Endothelial cell of umbilical vein (primary cell): ENCODE measurements around the gene SDR9C7. TPM values are rescaled to one million over a fixed set of nuclear protein-coding genes. Genes with fewer than 3 reads are reported as not detected.

Experiments
- BruUV-seq: library from RNA; stranded (reverse); fragments of 400-500 nt; replicated peaks from 2 replicates; lab custom pipeline; 2021; lab: Mats Ljungman, UMichigan
- CTCF ChIA-PET: fragments of 300-600, 350-600 bp; sonication (Branson Sonifier 250); formaldehyde crosslinking; loops from one replicate; lab custom pipeline; 2021; ENCODE audit warnings: antibody characterized with exemption, inconsistent platforms; lab: Charles Lee
- POLR2A ChIA-PET: fragments of 300-600, 350-600 bp; sonication (Branson Sonifier 250); formaldehyde crosslinking; loops from one replicate; lab custom pipeline; 2021; ENCODE audit warnings: antibody characterized with exemption, inconsistent platforms; lab: Charles Lee
- DNase-seq: peaks from one replicate; pipeline ENCODE4 v3.0.0-alpha.2; 2011; ENCODE audit warnings: low read depth, low spot score
- FAIRE-seq: peaks from 2 replicates; lab custom pipeline; 2011; peaks lifted over from hg19 to GRCh38; lab: Jason Lieb, UNC
- H2AFZ ChIP-seq: 2 replicates; pipeline ENCODE4 v1.6.0; 2012; ENCODE audit warnings: low read depth, low read length, control low read depth, inconsistent platforms
- H3K27ac ChIP-seq: 2 replicates; pipeline ENCODE4 v1.5.1; 2011; ENCODE audit warnings: low read depth, mild to moderate bottlenecking, control low read depth, low read length, moderate library complexity; ENCODE audit not compliant: insufficient read depth
- H3K27me3 ChIP-seq, 2 experiments: 2 replicates each; pipeline versions ENCODE4 v1.6.0 to v1.6.1; 2011; ENCODE audit warnings: low read length in 2 of 2, mixed read lengths in 1 of 2; ENCODE audit not compliant: control insufficient read depth in 2 of 2, insufficient read depth in 2 of 2
- H3K36me3 ChIP-seq, 2 experiments: 2 replicates in 1 of 2; 3 replicates in 1 of 2; pipeline ENCODE4 v1.5.1; 2011; ENCODE audit warnings: low read length in 2 of 2, mild to moderate bottlenecking in 1 of 2, moderate library complexity in 1 of 2; ENCODE audit not compliant: control insufficient read depth in 2 of 2, insufficient read depth in 2 of 2; ENCODE audit errors: extremely low read depth in 1 of 2
- H3K4me1 ChIP-seq: 3 replicates; pipeline ENCODE4 v1.5.1; 2011; ENCODE audit warnings: mild to moderate bottlenecking, low read length; ENCODE audit not compliant: control insufficient read depth, insufficient read depth; ENCODE audit errors: extremely low read depth
- H3K4me2 ChIP-seq: 2 replicates; pipeline ENCODE4 v1.6.1; 2011; ENCODE audit warnings: low read length, control low read depth, mixed read lengths; ENCODE audit not compliant: insufficient read depth
- H3K4me3 ChIP-seq, 3 experiments: fragments of 200-600 bp in 1 of 3; sonication (generic), shearing (Covaris generic) in 1 of 3; replicated peaks in 1 of 3; 2 replicates each; pipeline ENCODE4 v1.5.1; 2011 to 2016; ENCODE audit warnings: control low read depth in 3 of 3, low read length in 3 of 3, mild to moderate bottlenecking in 2 of 3, inconsistent platforms in 1 of 3, low read depth in 1 of 3, moderate library complexity in 1 of 3; ENCODE audit not compliant: insufficient read depth in 1 of 3
- H3K79me2 ChIP-seq: 2 replicates; pipeline ENCODE4 v1.6.0; 2012; ENCODE audit warnings: low read length, inconsistent platforms; ENCODE audit not compliant: control insufficient read depth, insufficient read depth
- H3K9ac ChIP-seq: replicated peaks from 2 replicates; pipeline ENCODE3; 2011; ENCODE audit warnings: low read length, control low read depth; ENCODE audit not compliant: insufficient read depth; ENCODE audit errors: extremely low read depth
- H3K9me1 ChIP-seq: replicated peaks from 3 replicates; pipeline ENCODE4 v1.6.0; 2011; ENCODE audit warnings: mild to moderate bottlenecking, low read length; ENCODE audit not compliant: control insufficient read depth, insufficient read depth; ENCODE audit errors: extremely low read depth
- H3K9me3 ChIP-seq: replicated peaks from 2 replicates; pipeline ENCODE4 v1.5.1; 2012; ENCODE audit warnings: low read length, inconsistent platforms; ENCODE audit not compliant: control insufficient read depth, insufficient read depth
- H4K20me1 ChIP-seq: replicated peaks from 2 replicates; pipeline ENCODE3; 2011; ENCODE audit warnings: mild to moderate bottlenecking, low read length; ENCODE audit not compliant: control insufficient read depth, insufficient read depth; ENCODE audit errors: extremely low read depth
- CTCF ChIP-seq, 2 donors: IDR thresholded peaks; 1 replicate in 1 of 2; 2 replicates in 1 of 2; pipeline ENCODE4 v1.5.1; 2011; ENCODE audit warnings: low read length in 2 of 2, mild to moderate bottlenecking in 2 of 2, moderate library complexity in 2 of 2, control low read depth in 1 of 2, inconsistent platforms in 1 of 2, low read depth in 1 of 2; ENCODE audit not compliant: insufficient read depth in 1 of 2; ENCODE audit errors: extremely low read depth in 1 of 2
- EZH2 ChIP-seq: IDR thresholded peaks from 2 replicates; pipeline ENCODE4 v1.6.1; 2012; ENCODE audit warnings: borderline replicate concordance, low read depth, mild to moderate bottlenecking, moderate library complexity, low read length, inconsistent platforms; ENCODE audit not compliant: severe bottlenecking
- FOS ChIP-seq: IDR thresholded peaks from 2 replicates; pipeline ENCODE4 v1.6.1; 2011; ENCODE audit warnings: mild to moderate bottlenecking, low read length, moderate library complexity, borderline replicate concordance; ENCODE audit not compliant: insufficient read depth
- GATA2 ChIP-seq: IDR thresholded peaks from 2 replicates; pipeline ENCODE4 v1.7.0; 2011; ENCODE audit warnings: low read depth, mild to moderate bottlenecking, moderate library complexity, mixed read lengths, low read length; ENCODE audit not compliant: insufficient read length, insufficient read depth
- JUN ChIP-seq: IDR thresholded peaks from 2 replicates; pipeline ENCODE4 v1.6.1; 2011; ENCODE audit warnings: borderline replicate concordance, low read depth; ENCODE audit not compliant: insufficient read length, insufficient read depth
- MAX ChIP-seq: IDR thresholded peaks from 2 replicates; pipeline ENCODE4 v1.6.1; 2011; ENCODE audit not compliant: insufficient read depth, insufficient read length
- MYC ChIP-seq: IDR thresholded peaks from one replicate; pipeline ENCODE4 v1.6.1; 2011; ENCODE audit warnings: mild to moderate bottlenecking, low read depth, low read length
- POLR2A ChIP-seq: IDR thresholded peaks from 2 replicates; pipeline ENCODE4 v1.6.1; 2012; ENCODE audit warnings: low read depth, mild to moderate bottlenecking, control low read depth, low read length
- POLR2AphosphoS5 ChIP-seq: IDR thresholded peaks from 2 replicates; pipeline ENCODE4 v1.6.1; 2012; ENCODE audit warnings: low read depth, mild to moderate bottlenecking, control low read depth, low read length, moderate library complexity; ENCODE audit not compliant: insufficient read depth
- dilution Hi-C: fragments of 300-500 bp; cut with MboI; formaldehyde crosslinking; loops from one replicate; pipeline ENCODE4 v1.15.0; 2019; ENCODE audit warnings: low sequenced_read_pairs; ENCODE audit not compliant: extremely low pct_ligation_motif_present
- intact Hi-C: fragments of 100-400 bp; cut with micrococcal nuclease; formaldehyde crosslinking; loops from one replicate; pipeline ENCODE4 v1.10.0; 2022
- polyA plus RNA-seq, 4 experiments: library from polyadenylated mRNA; depleted of rRNA in 3 of 4; stranded (reverse) in 3 of 4; unstranded in 1 of 4; fragments of >200 nt; gene quantifications; 2 replicates each; pipeline versions ENCODE4 v1.2.1 to v1.2.3, GENCODE V29; 2011 to 2012; ENCODE audit warnings: missing spikeins in 1 of 4
- total RNA-seq: library from RNA; stranded (reverse); gene quantifications from 2 replicates; pipeline ENCODE4 v1.2.3, GENCODE V29; 2021

The SDR9C7 gene
- total and polyA plus RNA-seq, 2 donors (not counting 3 experiments of a cell fraction or from before 2014, with no cell fraction given) = not detected

GRCh38 chr12:56948881-56949280, 14.7 kb upstream of the SDR9C7 start:
- Histone ChIP-seq H3K4me2 (no peak overlapping the region), H3K9me3 (no peaks in the 10 kb centered on the region), H3K36me3 (no peaks in the 10 kb centered on the region), H2AFZ (no peak overlapping the region), H3K9me1 (no peaks in the 10 kb centered on the region), H3K4me1 (no peaks in the 10 kb centered on the region), H3K79me2 (no peaks in the 10 kb centered on the region), H3K27ac (no peak overlapping the region), H3K4me3 (no peak overlapping the region), H3K9ac (no peak overlapping the region), H3K27me3 (peaks cover 4 to 9% of the 10 kb centered on the region in 2 experiments), H4K20me1 (no peaks in the 10 kb centered on the region)
- BruUV-seq = no TSS peak
- TF ChIP-seq FOS = no peak
- TF ChIP-seq MAX = no peak
- ChIA-PET CTCF (interaction anchor here (1.5 to 3.6 kb wide), 2 partner anchors 48 to 53 kb away, joined by 3 to 16 read pairs; no protein-coding TSS in a partner anchor), POLR2A (no interaction called here)
- dilution Hi-C loops (no loop called here), intact Hi-C loops (loop anchor here (5.0 kb wide), 1 partner anchor 53 kb away; no protein-coding TSS in a partner anchor)
- no peak for FAIRE-seq
- DNase-seq = no peak

GRCh38 chr12:56948457-56948777, 14.2 kb upstream of the SDR9C7 start:
- Histone ChIP-seq H3K4me2 (no peak overlapping the region), H4K20me1 (no peaks in the 10 kb centered on the region), H2AFZ (no peak overlapping the region), H3K4me1 (no peaks in the 10 kb centered on the region), H3K27ac (no peak overlapping the region), H3K9ac (no peak overlapping the region), H3K4me3 (no peak overlapping the region), H3K79me2 (no peaks in the 10 kb centered on the region), H3K9me3 (no peaks in the 10 kb centered on the region), H3K27me3 (peaks cover 4 to 9% of the 10 kb centered on the region in 2 experiments), H3K9me1 (no peaks in the 10 kb centered on the region), H3K36me3 (no peaks in the 10 kb centered on the region)
- intact Hi-C loops = loop anchor here (5.0 kb wide), 1 partner anchor 54 kb away; no protein-coding TSS in a partner anchor
- ChIA-PET CTCF (interaction anchor here (1.5 to 3.6 kb wide), 2 partner anchors 48 to 53 kb away, joined by 3 to 16 read pairs; no protein-coding TSS in a partner anchor), POLR2A (no interaction called here)
- TF ChIP-seq JUN = no peak
- TF ChIP-seq MYC = no peak
- TF ChIP-seq CTCF (IDR thresholded peaks at IDR 0.05; ENCODE audit: extremely low read depth in 1 of 2, insufficient read depth in 1 of 2, low read depth in 1 of 2, low read length in 2 of 2) = no peak
- TF ChIP-seq FOS = no peak
- TF ChIP-seq MAX = no peak
- no peak for TF ChIP-seq EZH2
- TF ChIP-seq GATA2 = no peak
- no peak for TF ChIP-seq POLR2A
- no peak for TF ChIP-seq POLR2AphosphoS5
- dilution Hi-C loops = no loop called here
- DNase-seq (no peak), FAIRE-seq (no peak)
- BruUV-seq = no TSS peak
